ENCODE measurements around the gene ZNF14.
"Not testable (repeated sequence)": the region's sequence is repeated elsewhere in the genome, so short reads cannot be mapped to it uniquely, and the experiment has no call there.

The ZNF14 gene

DNA sequence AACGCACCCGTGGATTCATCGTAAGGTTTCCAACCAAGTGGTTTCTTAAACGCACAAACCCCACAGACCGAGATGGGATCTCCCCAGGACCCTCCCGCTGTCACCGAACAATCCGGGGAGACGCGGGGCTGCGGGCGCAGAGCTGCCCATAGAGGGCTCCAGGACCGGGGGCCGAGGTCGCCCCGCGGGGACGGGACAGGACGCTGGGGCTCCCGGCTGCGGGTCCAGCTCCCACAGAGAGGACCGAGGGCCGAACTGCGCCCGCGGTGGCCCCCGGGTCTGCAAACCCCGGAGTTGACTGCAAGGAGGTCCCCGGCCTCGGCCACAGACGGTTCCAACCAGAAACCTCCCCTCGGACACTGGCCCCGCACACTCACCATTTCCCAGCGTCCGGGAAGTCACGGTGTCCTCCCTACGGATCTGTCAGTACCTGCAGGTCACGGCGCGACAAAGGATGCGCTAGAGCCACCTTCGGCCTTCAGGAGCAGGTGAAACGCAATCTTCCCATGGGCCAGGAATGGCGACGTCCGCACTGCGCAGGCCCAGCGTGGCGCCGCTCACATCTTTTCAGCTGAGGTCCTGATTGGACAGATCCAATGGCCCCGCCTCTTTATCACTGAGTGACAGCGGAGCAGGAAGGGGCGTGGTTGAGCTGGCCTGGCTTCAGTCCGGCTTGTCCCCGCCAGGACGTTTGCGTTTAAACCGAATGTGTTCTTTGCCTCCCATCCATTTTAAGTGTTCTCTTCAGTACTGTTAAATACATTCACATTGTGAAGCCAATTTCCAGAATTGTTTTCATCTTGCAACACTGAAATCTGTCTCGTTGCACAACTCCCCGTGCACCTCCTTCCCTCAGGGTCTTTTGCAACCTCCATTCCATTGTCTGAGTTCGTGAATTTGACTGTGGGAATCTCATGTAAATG, at the start of gene ZNF14:
Gene ZNF14 (minus strand): TSS at position 534 of the 923 bp plus-strand sequence. CDS start 154 bp downstream, at position 380.
- DNase-seq: peak; percentile 94 to 97

GRCh38 chr19:19781791-19782190, 48.9 kb upstream of the ZNF14 start:
- peak; percentile 3 to 59 for DNase-seq

- DNase-seq: no peak
These were observed 45.8 kb upstream of the ZNF14 start for GRCh38 chr19:19778666-19779065.

GRCh38 chr19:19777692-19778091, 44.8 kb upstream of the ZNF14 start:
- DNase-seq: no peak

DNA sequence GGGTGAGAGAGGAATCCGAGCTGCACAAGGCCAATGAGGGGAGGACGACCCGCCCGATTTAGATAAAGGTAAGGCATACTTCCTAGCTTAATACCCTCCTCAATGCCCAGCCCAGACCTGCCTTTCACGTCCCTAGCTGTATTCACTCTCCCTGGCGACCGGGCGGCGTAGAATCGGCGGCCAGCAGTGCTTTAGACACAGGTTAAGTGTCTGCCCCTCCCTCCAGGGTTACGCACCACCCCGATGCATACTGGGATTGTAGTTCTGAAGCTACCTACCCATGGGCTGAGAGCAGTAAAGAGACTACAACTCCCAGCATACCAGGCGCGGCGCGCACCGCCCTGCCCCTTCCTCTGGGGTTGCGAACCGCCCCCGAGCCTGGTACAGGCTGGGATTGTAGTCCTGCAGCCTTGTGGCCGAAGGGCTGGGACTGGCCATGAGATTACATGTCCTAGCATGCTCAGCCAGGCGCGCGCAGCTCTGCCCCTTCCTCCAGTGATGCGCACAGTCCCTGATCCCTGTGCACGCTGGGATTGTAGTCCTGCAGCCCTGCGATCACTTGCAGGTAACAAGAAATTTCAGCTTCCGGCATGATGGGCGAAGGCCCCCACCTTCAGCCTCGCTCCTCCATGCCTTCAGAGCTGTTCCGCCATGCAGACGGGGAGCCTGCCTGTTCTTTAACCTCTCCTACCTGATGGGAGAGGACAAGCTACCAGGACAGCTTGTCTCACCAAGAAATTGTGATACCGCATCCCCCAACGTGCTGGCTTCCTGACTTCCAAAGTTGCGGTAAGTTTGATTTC, 43.5 kb upstream of the ZNF14 start:
- peak; percentile 98 to 99 for DNase-seq

DNA sequence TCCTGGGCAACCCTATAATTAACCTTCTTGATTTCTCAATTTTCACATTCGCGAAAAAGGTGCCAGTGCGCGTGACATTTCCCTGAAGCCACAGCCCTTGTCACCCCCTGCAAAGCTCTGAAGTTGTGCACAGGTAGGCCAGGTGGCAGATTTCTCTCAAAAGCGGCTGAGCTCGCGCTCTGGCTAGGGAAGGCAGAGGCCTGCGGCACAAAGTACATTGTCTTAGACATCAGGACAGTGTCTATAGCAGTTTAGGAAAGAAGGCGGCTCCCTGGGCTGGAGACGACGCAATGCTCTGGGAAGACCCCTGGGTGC, 42.9 kb upstream of the ZNF14 start:
- no peak for DNase-seq

DNA sequence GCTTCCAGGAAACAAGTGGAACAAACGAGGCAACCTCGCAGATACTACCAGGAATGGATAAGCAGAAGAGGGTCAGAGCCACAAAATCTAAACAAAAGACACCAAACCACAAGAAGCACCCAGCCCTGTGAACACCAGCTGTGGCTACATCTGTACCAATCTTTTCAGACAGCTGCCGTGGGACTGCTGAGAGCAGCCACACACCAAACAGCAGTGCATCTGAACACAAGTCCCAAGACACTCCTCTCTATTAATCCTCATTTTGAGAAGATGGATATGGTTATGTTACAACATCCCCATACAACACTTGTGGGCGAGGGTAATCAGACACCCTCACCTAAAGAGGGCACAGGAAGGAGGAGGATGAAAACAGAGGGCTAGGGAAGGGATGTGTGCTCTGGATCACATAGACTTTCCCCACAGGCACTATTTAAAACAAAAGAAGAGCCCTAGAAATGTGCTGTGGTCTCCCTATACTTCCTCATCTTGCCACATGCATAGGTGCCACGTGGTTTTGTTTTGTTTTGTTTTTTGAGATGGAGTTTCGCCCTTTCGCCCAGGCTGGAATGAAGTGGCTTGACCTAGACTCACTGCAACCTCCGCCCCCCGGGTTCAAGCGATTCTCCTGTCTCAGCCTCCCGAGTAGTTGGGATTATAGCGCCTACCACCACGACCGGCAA, 41.6 kb upstream of the ZNF14 start:
- DNase-seq: no peak

- DNase-seq: not testable (repeated sequence)
These were observed 39.1 kb upstream of the ZNF14 start for GRCh38 chr19:19771963-19772362.

- not testable (repeated sequence) for DNase-seq
These were observed 37.1 kb upstream of the ZNF14 start for GRCh38 chr19:19769971-19770370.

DNA sequence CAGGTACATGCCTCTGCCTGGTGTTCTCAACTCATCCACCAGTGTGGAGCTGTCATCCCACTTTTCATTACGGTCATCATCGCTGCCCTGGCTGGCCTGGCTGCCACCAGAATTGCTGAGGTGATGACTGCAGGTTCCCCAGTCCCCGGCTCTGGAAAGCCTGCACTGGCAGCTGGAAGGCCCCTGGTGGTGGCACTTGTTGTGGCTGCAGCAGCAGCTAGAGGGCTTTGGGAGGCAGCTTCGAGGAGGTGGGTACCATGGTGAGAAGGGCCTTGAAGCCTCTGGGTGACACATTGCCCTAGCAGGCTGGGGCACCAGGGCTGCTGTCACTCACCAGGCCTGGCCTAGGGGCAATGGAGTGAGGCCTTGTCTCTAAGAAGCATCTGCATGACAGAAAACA, 25.3 kb upstream of the ZNF14 start:
- DNase-seq: no peak

DNA sequence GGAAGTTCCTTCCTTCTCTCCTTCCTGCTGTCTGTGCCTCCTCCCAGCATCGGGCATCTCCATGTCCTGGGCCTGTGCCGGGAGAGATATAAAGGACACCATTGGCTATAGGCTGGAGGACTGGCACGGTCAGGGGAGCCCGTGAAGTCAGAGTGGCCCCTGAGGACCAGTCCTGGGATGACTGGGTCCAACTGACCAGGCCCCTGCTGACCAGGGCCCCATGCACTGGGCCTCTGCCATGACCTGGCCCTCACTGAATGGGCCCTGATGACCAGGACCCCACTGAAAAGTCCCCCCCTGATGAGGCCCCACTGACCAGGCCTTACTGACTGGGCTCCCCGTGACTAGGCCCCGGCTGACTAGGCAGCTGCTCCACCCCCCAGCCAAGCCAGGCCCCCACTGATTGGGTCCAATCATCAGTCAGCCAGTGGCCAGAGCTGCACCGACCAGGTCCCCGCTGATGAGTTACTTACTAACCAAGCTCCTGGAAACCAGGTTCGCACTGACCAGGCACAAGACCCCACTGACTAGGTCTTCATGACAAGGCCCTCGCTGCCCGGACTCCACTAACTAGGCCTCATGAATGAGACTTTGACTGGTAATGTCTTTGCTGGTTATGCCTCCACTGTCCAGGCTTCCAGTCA, 20.0 kb upstream of the ZNF14 start:
- no peak for DNase-seq

GRCh38 chr19:19751846-19752245, 18.9 kb upstream of the ZNF14 start:
- no peak for DNase-seq

DNA sequence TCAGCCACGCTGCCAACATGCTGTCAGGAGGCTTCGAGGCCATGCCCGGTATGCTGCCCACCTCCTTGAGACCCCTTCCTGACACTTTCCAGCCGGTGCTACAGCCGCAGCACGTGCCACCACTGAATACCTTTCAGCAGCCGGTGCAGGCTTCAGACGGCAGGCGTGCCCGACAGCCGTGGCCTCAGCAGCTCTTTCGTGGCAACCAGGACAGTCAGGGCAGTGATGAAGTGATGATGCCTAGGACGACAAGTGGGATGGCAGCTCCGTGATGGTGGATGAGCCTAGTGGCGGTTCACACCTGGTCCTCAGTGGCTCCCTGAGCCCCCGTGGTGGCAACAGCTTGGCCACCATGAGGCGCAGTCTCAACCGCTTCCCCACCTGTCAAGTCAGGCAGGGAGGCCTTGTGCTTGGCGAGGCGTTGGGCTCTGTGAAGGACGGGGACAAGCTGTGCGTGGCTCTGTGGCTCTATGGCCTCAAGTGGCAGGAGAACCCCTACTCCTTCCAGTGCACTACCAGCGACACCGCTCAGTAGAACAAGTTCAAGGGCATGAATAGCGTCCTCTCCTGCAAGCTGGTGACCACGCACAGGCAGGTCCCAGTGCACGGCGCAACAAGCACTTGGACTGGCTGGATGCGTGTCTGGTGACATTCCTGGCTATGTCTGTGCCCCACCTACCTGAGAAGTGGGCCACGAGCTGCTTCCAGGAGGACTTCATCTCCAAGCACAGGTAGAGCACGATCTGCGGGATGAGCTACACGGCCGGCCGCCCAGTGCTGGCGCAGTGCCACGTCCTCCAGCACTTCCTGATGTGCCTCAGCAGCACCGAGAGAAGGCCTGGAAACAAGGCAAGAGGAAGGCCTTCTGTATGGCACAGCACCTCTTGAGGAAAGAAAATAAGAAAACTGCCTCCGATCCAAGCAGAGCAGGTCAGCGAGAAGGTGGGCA, 18.2 kb upstream of the ZNF14 start:
- DNase-seq: no peak

GRCh38 chr19:19749908-19750841, 17.3 kb upstream of the ZNF14 start:
- DNase-seq: no peak

GRCh38 chr19:19749117-19749907, 16.4 kb upstream of the ZNF14 start:
- DNase-seq: no peak

- DNase-seq: no peak
These were observed 15.5 kb upstream of the ZNF14 start for GRCh38 chr19:19748249-19748938.

GRCh38 chr19:19747357-19748220, 14.7 kb upstream of the ZNF14 start:
- no peak for DNase-seq
